ENCODE results near the gene TMEM161A. TPM values are rescaled to one million over a fixed set of nuclear protein-coding genes. Genes with fewer than 3 reads are reported as not detected.
"Not testable (repeated sequence)": the region's sequence is repeated elsewhere in the genome, so short reads cannot be mapped to it uniquely, and the experiment has no call there.

The TMEM161A gene
- total RNA-seq (10 to 100 TPM in 1 of 2 donors, 1 to 10 TPM in 1; 9.6 to 23.4 TPM), polyA plus RNA-seq (ENCODE audit: insufficient read length in 2 of 2) (10 to 100 TPM; 25.1 to 36.8 TPM)
- long read RNA-seq, donor 1, transcript TMEM161A-201 (12 exons, 1,820 nt): major isoform, 14 of 19 reads
- long read RNA-seq, donor 1, partial matches to known transcripts: 5 of 19 reads
- long read RNA-seq, donor 1, other reads (novel, unspliced or antisense): 0 of 19 reads
- long read RNA-seq, donor 2, partial matches to known transcripts: 0 of 1 reads
- long read RNA-seq, donor 2, other reads (novel, unspliced or antisense): 0 of 1 reads
- long read RNA-seq, donor 3, partial matches to known transcripts: 0 of 4 reads
- long read RNA-seq, donor 3, other reads (novel, unspliced or antisense): 0 of 4 reads
- long read RNA-seq, donor 4, transcript TMEM161A-201 (12 exons, 1,820 nt): major isoform, 11 of 24 reads
- long read RNA-seq, donor 4, partial matches to known transcripts: 7 of 24 reads
- long read RNA-seq, donor 4, other reads (novel, unspliced or antisense): 0 of 24 reads

- 3% methylated on average over 40 of the region's 42 CpGs for WGBS (ENCODE audit: insufficient coverage)
- no peaks in the 10 kb centered on the region for H3K9me3 ChIP-seq (ENCODE audit: control insufficient read depth, insufficient read depth, low read length)
- H3K27ac ChIP-seq (ENCODE audit: low read depth, low read length): no peak within 1 kb of the TSS
- peaks cover 20% of the 10 kb centered on the region for H3K4me1 ChIP-seq (ENCODE audit: control insufficient read depth, insufficient read depth, low read length)
- DNase-seq (ENCODE audit: low read depth in 4 of 6, low spot score in 6 of 6): peak; percentile 95 to 100 (median 97)
- peaks cover 3% of the 10 kb centered on the region for H3K36me3 ChIP-seq (ENCODE audit: control insufficient read depth, insufficient read depth, low read length)
- no peaks in the 10 kb centered on the region for H3K27me3 ChIP-seq (ENCODE audit: control insufficient read depth, insufficient read depth, low read length)
- H3K4me3 ChIP-seq (ENCODE audit: low read depth, low read length): peak within 1 kb of the TSS; percentile 83
Observed at GRCh38 chr19:19138109-19138981, at the start of gene TMEM161A. TSS of gene TMEM161A (minus strand) at chr19:19138478. CDS start at chr19:19138428, 50 bp downstream.

- WGBS (ENCODE audit: insufficient coverage): 92% methylated on average over 14 of the region's 14 CpGs
- Histone ChIP-seq H3K4me3 (ENCODE audit: low read depth, low read length) (no peak overlapping the region), H3K27me3 (ENCODE audit: control insufficient read depth, insufficient read depth, low read length) (no peaks in the 10 kb centered on the region), H3K9me3 (ENCODE audit: control insufficient read depth, insufficient read depth, low read length) (no peaks in the 10 kb centered on the region), H3K4me1 (ENCODE audit: control insufficient read depth, insufficient read depth, low read length) (peaks cover 14% of the 10 kb centered on the region), H3K27ac (ENCODE audit: low read depth, low read length) (no peak overlapping the region), H3K36me3 (ENCODE audit: control insufficient read depth, insufficient read depth, low read length) (peaks cover 60% of the 10 kb centered on the region)
- no peak for DNase-seq (ENCODE audit: low read depth in 4 of 6, low spot score in 6 of 6)
Observed at GRCh38 chr19:19186742-19187141, 48.5 kb upstream of the TMEM161A start.

GRCh38 chr19:19185853-19186740, 47.8 kb upstream of the TMEM161A start:
- no peaks in the 10 kb centered on the region for H3K27me3 ChIP-seq (ENCODE audit: control insufficient read depth, insufficient read depth, low read length)
- DNase-seq (ENCODE audit: low read depth in 4 of 6, low spot score in 6 of 6): peak in 1 of 6 donors; percentile 30
- H3K9me3 ChIP-seq (ENCODE audit: control insufficient read depth, insufficient read depth, low read length): no peaks in the 10 kb centered on the region
- H3K27ac ChIP-seq (ENCODE audit: low read depth, low read length): no peak overlapping the region
- H3K4me1 ChIP-seq (ENCODE audit: control insufficient read depth, insufficient read depth, low read length): peaks cover 9% of the 10 kb centered on the region
- peaks cover 67% of the 10 kb centered on the region for H3K36me3 ChIP-seq (ENCODE audit: control insufficient read depth, insufficient read depth, low read length)
- 40% methylated on average over 6 of the region's 9 CpGs for WGBS (ENCODE audit: insufficient coverage)
- no peak overlapping the region for H3K4me3 ChIP-seq (ENCODE audit: low read depth, low read length)

- H3K36me3 ChIP-seq (ENCODE audit: control insufficient read depth, insufficient read depth, low read length): peaks cover 79% of the 10 kb centered on the region
- H3K4me1 ChIP-seq (ENCODE audit: control insufficient read depth, insufficient read depth, low read length): no peaks in the 10 kb centered on the region
- H3K4me3 ChIP-seq (ENCODE audit: low read depth, low read length): no peak overlapping the region
- DNase-seq (ENCODE audit: low read depth in 4 of 6, low spot score in 6 of 6): peak in 1 of 6 donors; percentile 49
- H3K9me3 ChIP-seq (ENCODE audit: control insufficient read depth, insufficient read depth, low read length): no peaks in the 10 kb centered on the region
- no peak overlapping the region for H3K27ac ChIP-seq (ENCODE audit: low read depth, low read length)
- WGBS (ENCODE audit: insufficient coverage): 77% methylated on average over 6 of the region's 9 CpGs
- no peaks in the 10 kb centered on the region for H3K27me3 ChIP-seq (ENCODE audit: control insufficient read depth, insufficient read depth, low read length)
Observed at GRCh38 chr19:19181488-19181998, 43.3 kb upstream of the TMEM161A start.

- Histone ChIP-seq H3K9me3 (ENCODE audit: control insufficient read depth, insufficient read depth, low read length) (no peaks in the 10 kb centered on the region), H3K27ac (ENCODE audit: low read depth, low read length) (no peak overlapping the region), H3K27me3 (ENCODE audit: control insufficient read depth, insufficient read depth, low read length) (no peaks in the 10 kb centered on the region), H3K36me3 (ENCODE audit: control insufficient read depth, insufficient read depth, low read length) (peaks cover 68% of the 10 kb centered on the region), H3K4me3 (ENCODE audit: low read depth, low read length) (no peak overlapping the region), H3K4me1 (ENCODE audit: control insufficient read depth, insufficient read depth, low read length) (peaks cover 3% of the 10 kb centered on the region)
- 82% methylated on average over 17 of the region's 17 CpGs for WGBS (ENCODE audit: insufficient coverage)
- DNase-seq (ENCODE audit: low read depth in 4 of 6, low spot score in 6 of 6): no peak
Observed at GRCh38 chr19:19179548-19180441, 41.5 kb upstream of the TMEM161A start.

GRCh38 chr19:19176950-19177349, 38.7 kb upstream of the TMEM161A start:
- 94% methylated on average over 8 of the region's 8 CpGs for WGBS (ENCODE audit: insufficient coverage)
- no peak for DNase-seq (ENCODE audit: low read depth in 4 of 6, low spot score in 6 of 6)
- no peak overlapping the region for H3K4me3 ChIP-seq (ENCODE audit: low read depth, low read length)

GRCh38 chr19:19173243-19173642, 35.0 kb upstream of the TMEM161A start:
- H3K27me3 ChIP-seq (ENCODE audit: control insufficient read depth, insufficient read depth, low read length); DNase-seq (ENCODE audit: low read depth in 4 of 6, low spot score in 6 of 6); H3K4me3 ChIP-seq (ENCODE audit: low read depth, low read length); H3K9me3 ChIP-seq (ENCODE audit: control insufficient read depth, insufficient read depth, low read length); H3K27ac ChIP-seq (ENCODE audit: low read depth, low read length): not testable (repeated sequence)
- WGBS (ENCODE audit: insufficient coverage): 89% methylated on average over 2 of the region's 5 CpGs
- H3K4me1 ChIP-seq (ENCODE audit: control insufficient read depth, insufficient read depth, low read length): peaks cover 22% of the 10 kb centered on the region
- peaks cover 23% of the 10 kb centered on the region for H3K36me3 ChIP-seq (ENCODE audit: control insufficient read depth, insufficient read depth, low read length)

More at GRCh38 chr19:19176950-19177349, 38.7 kb upstream of the TMEM161A start:
- Histone ChIP-seq H3K27ac (ENCODE audit: low read depth, low read length) (no peak overlapping the region), H3K9me3 (ENCODE audit: control insufficient read depth, insufficient read depth, low read length) (no peaks in the 10 kb centered on the region), H3K27me3 (ENCODE audit: control insufficient read depth, insufficient read depth, low read length) (no peaks in the 10 kb centered on the region), H3K4me1 (ENCODE audit: control insufficient read depth, insufficient read depth, low read length) (peaks cover 8% of the 10 kb centered on the region), H3K36me3 (ENCODE audit: control insufficient read depth, insufficient read depth, low read length) (peaks cover 57% of the 10 kb centered on the region)

GRCh38 chr19:19171821-19172532, 33.7 kb upstream of the TMEM161A start:
- H3K36me3 ChIP-seq (ENCODE audit: control insufficient read depth, insufficient read depth, low read length): peaks cover 14% of the 10 kb centered on the region
- no peaks in the 10 kb centered on the region for H3K9me3 ChIP-seq (ENCODE audit: control insufficient read depth, insufficient read depth, low read length)
- no peak overlapping the region for H3K27ac ChIP-seq (ENCODE audit: low read depth, low read length)
- DNase-seq (ENCODE audit: low read depth in 4 of 6, low spot score in 6 of 6): no peak
- H3K4me1 ChIP-seq (ENCODE audit: control insufficient read depth, insufficient read depth, low read length): peaks cover 22% of the 10 kb centered on the region
- WGBS (ENCODE audit: insufficient coverage): 65% methylated on average over 7 of the region's 8 CpGs
- H3K27me3 ChIP-seq (ENCODE audit: control insufficient read depth, insufficient read depth, low read length): peaks cover 7% of the 10 kb centered on the region
- no peak overlapping the region for H3K4me3 ChIP-seq (ENCODE audit: low read depth, low read length)

Measured in spinal cord (tissue), 10 donors.